NCI-H774 (cell line): Measurements from ENCODE around the gene SFT2D1.
A peak's percentile ranks its signal among the peaks of the same experiment; 100 is the strongest.

ENCODE experiments used
- DNase-seq: peaks from one replicate; lab custom pipeline; 2025; lab: John Stamatoyannopoulos, UW

The SFT2D1 gene

GRCh38 chr6:166307082-166308032 lies 35.0 kb downstream of the SFT2D1 start:
- peak; percentile 60 for DNase-seq

DNA sequence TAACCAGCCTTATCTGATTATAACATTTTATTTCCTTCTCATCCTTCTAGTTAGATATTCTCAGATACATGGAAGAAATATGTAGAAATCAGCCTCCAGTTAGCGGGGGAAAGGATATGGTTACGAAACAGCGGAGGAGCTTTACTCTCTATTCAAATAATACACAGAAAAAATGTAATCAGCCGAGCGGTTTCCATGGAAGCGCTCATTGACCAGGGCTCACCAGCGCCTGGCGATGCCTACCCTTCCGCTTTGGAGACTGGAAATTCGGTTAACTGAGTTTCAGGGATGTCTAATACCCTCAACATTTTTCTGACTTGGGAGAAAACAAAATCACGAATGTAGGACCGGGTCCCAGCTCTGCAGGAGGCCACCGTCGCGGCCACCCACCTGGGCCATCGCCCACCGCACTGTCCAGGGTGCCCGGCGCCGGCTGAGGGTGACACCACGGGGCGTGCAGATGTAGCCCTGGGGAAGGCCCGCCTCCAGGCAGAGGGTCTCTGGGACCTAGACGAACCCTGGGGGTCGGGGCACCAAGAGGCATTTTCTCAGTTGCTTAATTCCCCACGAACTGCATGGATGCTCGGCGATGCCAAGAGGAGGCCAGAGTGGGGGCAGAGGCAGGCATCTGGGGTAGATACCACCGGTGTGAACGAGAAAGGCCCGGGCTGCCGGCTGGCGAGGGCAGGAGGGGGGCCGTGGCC lies 35.8 kb downstream of the SFT2D1 start:
- DNase-seq, result peak; percentile 72

- DNase-seq, result no peak
Observed at GRCh38 chr6:166305562-166306117, 36.7 kb downstream of the SFT2D1 start.

DNA sequence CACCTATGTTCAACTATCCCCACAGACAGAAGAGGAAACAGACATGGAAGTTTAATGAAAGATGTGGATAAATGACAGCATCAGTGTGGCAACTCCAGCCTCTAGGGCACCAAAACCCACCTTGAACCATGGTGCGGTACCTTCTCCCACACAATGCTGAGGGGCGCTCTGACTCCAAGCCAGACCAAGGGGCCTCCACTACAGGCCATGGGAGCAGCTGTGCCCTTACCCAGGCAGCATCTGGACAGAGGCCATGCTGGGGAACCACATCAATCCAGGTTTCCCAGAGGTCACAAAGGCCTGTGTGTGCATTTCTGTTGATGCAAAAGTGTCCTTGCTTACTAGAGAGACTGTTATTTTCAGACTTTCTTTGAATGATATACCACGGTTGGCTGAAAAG lies 38.2 kb downstream of the SFT2D1 start:
- no peak for DNase-seq

DNA sequence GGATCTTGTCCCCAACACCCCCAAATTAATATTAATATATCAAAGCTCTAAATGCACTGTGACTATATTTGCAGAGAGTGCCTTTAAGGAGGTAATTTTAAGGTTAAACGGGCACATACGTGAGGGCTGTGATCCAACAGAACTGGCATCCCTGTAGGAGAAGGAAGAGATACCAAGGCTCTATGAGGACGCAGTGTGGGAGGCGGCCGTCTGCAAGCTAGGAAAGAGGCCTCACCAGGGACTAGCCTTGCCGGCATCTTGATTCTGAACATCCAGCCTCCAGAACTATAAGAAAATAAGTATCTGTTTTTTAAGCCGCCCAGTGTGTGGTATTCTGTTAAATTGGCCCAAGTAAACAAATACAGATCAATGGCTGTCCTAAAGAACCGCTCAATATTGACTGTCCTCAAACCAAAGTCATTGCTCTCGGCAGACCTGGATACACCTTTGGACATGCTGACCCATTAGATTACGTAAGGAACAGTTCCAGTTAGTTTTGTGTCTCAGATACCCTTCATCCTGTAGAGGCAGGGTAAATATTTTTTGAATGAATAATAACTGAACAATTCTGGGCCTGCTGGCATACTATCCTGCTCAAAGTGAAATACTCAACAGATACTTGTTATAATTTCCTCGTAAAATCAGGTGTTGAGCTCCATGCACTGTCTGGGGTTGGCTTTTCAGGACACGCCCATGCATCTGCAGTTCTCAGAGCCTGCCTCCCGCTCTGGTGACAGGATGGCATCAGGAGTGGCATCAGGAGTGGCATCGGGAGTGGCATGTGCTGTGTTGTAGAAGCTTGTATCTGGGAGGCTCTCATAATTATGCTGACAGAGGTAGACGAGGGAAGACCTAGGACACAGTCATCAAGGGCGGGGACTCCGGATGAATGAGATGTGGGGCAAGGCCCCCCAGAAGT lies 40.5 kb downstream of the SFT2D1 start:
- no peak for DNase-seq

DNA sequence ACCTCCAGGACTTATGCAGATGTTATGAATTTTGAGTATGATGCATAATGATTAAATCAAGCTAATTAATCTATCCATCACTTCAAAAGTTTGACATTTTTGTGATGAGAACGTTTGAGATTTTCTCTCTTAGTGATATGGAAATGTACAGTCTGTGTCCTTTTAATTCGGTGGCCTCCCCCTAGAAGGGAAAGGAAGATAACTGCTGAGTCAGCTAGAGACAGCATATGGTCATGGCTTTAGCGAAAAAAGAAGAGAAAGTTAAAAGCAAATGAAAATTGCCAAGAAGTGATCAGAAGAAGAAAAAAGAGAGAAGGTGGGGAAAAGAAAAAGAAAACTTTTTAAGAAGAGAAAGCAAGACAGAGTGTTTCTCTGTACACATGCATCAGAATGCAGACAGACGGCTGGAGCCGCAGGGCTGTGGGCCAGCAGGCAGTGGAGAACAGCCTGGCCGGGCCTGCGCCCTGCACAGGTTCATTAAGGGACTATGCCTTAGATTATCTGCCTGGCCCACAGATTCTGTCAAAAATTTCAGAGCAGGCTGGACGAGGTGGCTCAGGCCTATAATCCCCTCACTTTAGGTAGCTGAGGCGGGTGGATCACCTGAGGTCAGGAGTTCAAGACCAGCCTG lies 41.9 kb downstream of the SFT2D1 start:
- no peak for DNase-seq

DNA sequence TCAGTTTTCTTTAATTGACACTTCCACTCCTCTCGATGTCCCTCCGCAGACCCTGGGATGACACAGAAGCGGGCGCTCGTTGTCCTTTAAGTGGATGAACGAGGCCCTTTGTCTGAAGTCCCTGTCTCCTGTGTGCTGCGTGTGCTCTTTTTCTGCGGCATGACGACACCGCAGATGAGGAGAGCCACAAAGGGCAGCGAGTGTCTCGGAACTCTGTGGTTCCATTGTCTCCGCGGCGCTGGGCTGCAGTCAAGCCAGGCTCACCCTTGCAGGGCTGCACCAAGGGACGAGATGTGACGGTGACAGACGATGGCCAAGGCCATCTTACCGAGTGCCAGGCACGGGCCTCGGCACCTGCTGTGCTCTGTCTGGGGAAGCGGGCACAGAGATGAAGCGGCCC lies 44.7 kb downstream of the SFT2D1 start:
- no peak for DNase-seq

DNA sequence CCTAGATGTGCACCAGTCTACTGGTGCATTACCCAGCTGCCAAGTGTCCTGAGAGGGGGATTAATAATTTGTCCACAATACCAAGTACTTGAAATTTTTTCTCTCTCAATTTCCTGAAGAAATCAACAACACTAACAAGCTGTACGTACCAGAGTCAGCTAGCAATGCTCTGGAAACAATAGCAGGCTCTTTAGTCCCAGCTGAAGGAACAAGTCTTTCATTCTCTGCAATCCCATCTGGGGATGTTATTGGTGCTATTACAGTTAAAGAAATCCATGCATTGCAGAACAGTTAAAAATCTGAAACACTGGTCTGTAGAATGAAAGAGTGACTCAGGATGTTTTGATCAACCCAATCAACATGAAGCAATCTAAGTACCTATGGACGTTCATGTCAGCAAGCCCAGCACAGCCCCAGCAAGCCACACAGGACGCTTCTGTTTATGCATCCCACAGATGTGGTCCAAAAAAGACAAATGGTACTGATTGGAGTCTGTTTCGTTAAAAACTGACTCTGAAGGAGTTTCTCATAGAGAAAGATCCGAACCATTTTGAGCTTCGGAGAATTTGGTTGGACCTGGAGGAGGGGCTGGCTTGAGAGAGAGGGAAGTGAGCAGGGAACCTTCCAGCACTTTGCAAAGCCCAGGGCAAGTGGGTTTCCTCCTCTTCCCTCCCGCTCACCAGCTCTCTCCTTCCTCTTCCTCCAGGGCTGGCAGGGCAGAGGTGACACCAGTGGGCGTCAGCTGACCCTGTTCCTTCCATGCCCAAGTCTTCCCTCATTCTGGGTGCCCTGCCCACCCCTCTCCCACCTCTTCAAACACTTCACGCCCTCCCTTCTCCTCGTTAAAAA lies 46.1 kb downstream of the SFT2D1 start:
- no peak for DNase-seq

- no peak for DNase-seq
Observed at GRCh38 chr6:166293731-166294584, 48.4 kb downstream of the SFT2D1 start.

- DNase-seq, result no peak
Observed at GRCh38 chr6:166289207-166290060, 52.9 kb downstream of the SFT2D1 start.

- no peak for DNase-seq
Observed at GRCh38 chr6:166286839-166287271, 55.5 kb downstream of the SFT2D1 start.

DNA sequence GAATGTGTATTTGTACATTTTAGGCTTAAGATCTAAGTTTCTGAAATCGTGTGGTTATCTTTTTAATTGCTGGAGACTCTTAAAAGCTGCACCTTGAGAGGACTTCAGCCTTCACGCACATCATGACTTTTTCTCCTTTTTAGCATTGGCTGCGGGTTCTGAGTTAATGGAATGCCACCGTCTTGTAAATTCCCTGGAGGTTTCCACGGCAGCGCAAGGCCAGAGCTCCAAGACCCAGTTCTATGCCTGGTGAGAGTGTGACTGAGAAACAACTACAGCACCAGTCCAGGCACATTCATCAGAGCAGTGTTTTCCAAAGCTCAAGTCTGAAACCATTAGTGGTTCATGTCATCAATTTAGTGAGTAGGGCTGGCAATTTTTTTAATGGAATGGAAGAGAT lies 57.1 kb downstream of the SFT2D1 start:
- DNase-seq, result no peak

DNA sequence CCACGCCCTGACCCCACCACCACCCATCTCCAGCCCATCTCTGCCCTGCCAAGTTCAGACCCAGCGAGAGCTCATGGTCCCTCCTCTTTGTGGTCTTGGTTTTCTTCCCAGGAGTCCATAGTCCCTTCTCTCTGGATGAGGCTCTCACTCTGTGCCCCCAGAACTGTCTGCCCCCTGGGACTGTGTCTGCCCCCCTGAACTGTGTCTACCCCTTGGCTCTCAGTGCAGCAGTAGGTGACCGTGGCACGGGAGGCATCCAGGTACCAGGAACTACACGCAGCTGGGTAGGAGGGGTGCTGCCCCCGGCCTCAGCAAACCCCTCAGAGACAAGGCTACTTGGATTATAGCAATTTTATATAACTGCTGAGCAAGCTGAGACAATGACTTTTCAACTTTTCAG lies 57.7 kb downstream of the SFT2D1 start:
- no peak for DNase-seq

DNA sequence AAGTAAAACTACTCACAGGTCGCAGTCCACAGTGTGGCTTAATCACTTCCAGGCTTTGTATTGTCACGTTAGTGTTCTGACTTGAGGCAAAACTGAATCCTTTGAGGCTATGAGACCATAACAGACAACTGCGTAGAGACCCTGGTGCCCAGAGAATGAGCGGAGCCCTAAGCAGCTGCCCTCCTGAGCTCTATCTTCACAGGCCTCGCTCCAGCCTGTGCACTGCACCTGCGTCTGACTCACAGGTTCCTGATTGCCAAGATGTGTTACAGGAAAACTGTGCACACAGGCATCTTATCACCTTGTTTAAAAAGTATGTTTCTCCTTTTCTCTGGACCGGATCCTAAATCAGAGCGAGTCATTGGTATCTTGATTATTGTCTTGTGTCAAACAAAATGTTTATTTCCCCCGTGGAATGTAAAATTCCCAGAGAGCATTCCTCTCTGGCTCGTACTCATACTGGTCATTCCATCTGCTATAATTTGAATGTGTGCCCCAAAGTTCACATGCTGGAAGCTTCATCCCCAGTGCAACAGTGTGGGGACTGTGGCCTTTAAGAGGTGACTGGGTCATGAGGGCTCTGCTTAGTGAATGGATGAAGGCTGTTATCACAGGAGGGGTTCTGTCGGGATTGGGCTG lies 59.8 kb downstream of the SFT2D1 start:
- no peak for DNase-seq

DNA sequence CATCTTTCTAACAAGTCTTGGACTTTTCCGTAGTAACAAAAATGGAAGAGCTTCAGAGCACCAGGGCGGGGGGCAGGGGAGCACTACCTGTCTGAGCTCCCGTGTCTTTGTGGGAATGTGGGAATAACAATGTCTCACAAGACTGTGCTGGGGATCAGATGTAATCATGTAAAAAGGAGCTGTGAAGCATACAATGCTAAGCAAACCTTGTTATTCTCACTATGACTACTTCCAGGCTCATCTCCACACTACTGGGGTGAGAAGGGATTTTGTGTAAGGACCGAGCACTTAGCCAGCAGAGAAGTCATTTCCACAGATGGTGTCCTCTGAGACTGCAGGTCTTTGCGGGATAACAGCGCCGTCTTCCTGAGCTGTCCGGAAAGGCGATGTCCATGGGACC lies 61.2 kb downstream of the SFT2D1 start:
- no peak for DNase-seq

GRCh38 chr6:166279393-166279679 lies 63.0 kb downstream of the SFT2D1 start:
- DNase-seq, result no peak

GRCh38 chr6:166278579-166279392 lies 63.6 kb downstream of the SFT2D1 start:
- no peak for DNase-seq
